CD14-positive monocyte (primary cell): Measurements from ENCODE around the gene NDRG4. TPM values are rescaled to one million over a fixed set of nuclear protein-coding genes. Genes with fewer than 3 reads are reported as not detected.

Experiments
- DNase-seq, 3 donors: peaks; one replicate each; pipeline ENCODE4 v3.0.0-alpha.2; 2011 to 2022
- H2AFZ ChIP-seq: 2 replicates; pipeline ENCODE4 v1.6.0; 2012; ENCODE audit warnings: mild to moderate bottlenecking, low read depth, low read length, inconsistent platforms; ENCODE audit not compliant: insufficient read depth, poor library complexity, severe bottlenecking
- H3K27ac ChIP-seq, 2 donors: 1 replicate in 1 of 2; 2 replicates in 1 of 2; pipeline ENCODE4 v1.5.1; 2012 to 2013; ENCODE audit warnings: low read length in 2 of 2, control low read depth in 1 of 2, inconsistent platforms in 1 of 2, low read depth in 1 of 2, mild to moderate bottlenecking in 1 of 2
- H3K27me3 ChIP-seq, 2 donors: one replicate each; pipeline versions ENCODE4 v1.6.0 to v1.6.1; 2011 to 2013; ENCODE audit warnings: low read length in 2 of 2; ENCODE audit not compliant: control insufficient read depth in 2 of 2, insufficient read depth in 2 of 2
- H3K36me3 ChIP-seq, 2 donors: replicated peaks in 1 of 2; 1 replicate in 1 of 2; 2 replicates in 1 of 2; pipeline versions ENCODE4 v1.5.1 to v1.6.1; 2012 to 2013; ENCODE audit warnings: low read length in 2 of 2, control low read depth in 1 of 2, inconsistent platforms in 1 of 2, mild to moderate bottlenecking in 1 of 2; ENCODE audit not compliant: insufficient read depth in 2 of 2, control insufficient read depth in 1 of 2
- H3K4me1 ChIP-seq, 2 donors: 1 replicate in 1 of 2; 2 replicates in 1 of 2; pipeline versions ENCODE4 v1.5.1 to v1.6.1; 2012 to 2013; ENCODE audit warnings: low read length in 2 of 2, control low read depth in 1 of 2, inconsistent platforms in 1 of 2, mild to moderate bottlenecking in 1 of 2, moderate library complexity in 1 of 2; ENCODE audit not compliant: insufficient read depth in 2 of 2, control insufficient read depth in 1 of 2
- H3K4me2 ChIP-seq: replicated peaks from 2 replicates; pipeline ENCODE3; 2012; ENCODE audit warnings: low read length, moderate library complexity, mild to moderate bottlenecking; ENCODE audit not compliant: poor library complexity, severe bottlenecking; ENCODE audit errors: extremely low read depth
- H3K4me3 ChIP-seq, 3 experiments: fragments of 200-600 bp in 1 of 3; sonication (generic) in 1 of 3; replicated peaks in 1 of 3; 1 replicate in 2 of 3; 2 replicates in 1 of 3; pipeline ENCODE4 v1.5.1; 2011 to 2013; ENCODE audit warnings: low read length in 3 of 3, mild to moderate bottlenecking in 3 of 3, control low read depth in 2 of 3, low read depth in 2 of 3, inconsistent platforms in 1 of 3, moderate library complexity in 1 of 3
- H3K79me2 ChIP-seq: 2 replicates; pipeline ENCODE4 v1.6.0; 2012; ENCODE audit warnings: mild to moderate bottlenecking, control low read depth, inconsistent platforms, low read length, moderate library complexity; ENCODE audit not compliant: insufficient read depth
- H3K9ac ChIP-seq: 2 replicates; pipeline ENCODE4 v1.6.0; 2017; ENCODE audit warnings: low read length, mild to moderate bottlenecking; ENCODE audit not compliant: insufficient read depth, poor library complexity, severe bottlenecking
- H3K9me3 ChIP-seq, 2 donors: replicated peaks in 1 of 2; 1 replicate in 1 of 2; 2 replicates in 1 of 2; pipeline versions ENCODE4 v1.5.1 to v1.6.1; 2012 to 2013; ENCODE audit warnings: low read length in 2 of 2, control low read depth in 1 of 2; ENCODE audit not compliant: control insufficient read depth in 1 of 2, insufficient read depth in 1 of 2
- H4K20me1 ChIP-seq: 2 replicates; pipeline ENCODE4 v1.6.0; 2012; ENCODE audit warnings: mild to moderate bottlenecking, low read length, control low read depth, moderate library complexity; ENCODE audit not compliant: insufficient read depth
- H3K27ac Mint-ChIP-seq, 7 donors: one replicate each; pipeline ENCODE4 v1.8.0; 2020; ENCODE audit warnings: mild to moderate bottlenecking in 7 of 7, mixed read lengths in 7 of 7, moderate library complexity in 6 of 7, inconsistent platforms in 2 of 7
- H3K27me3 Mint-ChIP-seq, 3 donors: one replicate each; pipeline ENCODE4 v1.8.0; 2021 to 2022; ENCODE audit warnings: low read depth in 3 of 3, mild to moderate bottlenecking in 3 of 3, mixed read lengths in 3 of 3, moderate library complexity in 3 of 3, inconsistent platforms in 1 of 3
- H3K36me3 Mint-ChIP-seq, 2 donors: one replicate each; pipeline ENCODE4 v1.8.0; 2020; ENCODE audit warnings: mixed read lengths in 2 of 2, inconsistent platforms in 1 of 2, mild to moderate bottlenecking in 1 of 2
- H3K4me1 Mint-ChIP-seq: one replicate; pipeline ENCODE4 v1.8.0; 2020; ENCODE audit warnings: mild to moderate bottlenecking, mixed read lengths
- H3K4me3 Mint-ChIP-seq, 2 donors: one replicate each; pipeline ENCODE4 v1.8.0; 2020; ENCODE audit warnings: mild to moderate bottlenecking in 2 of 2, mixed read lengths in 2 of 2, moderate library complexity in 1 of 2
- H3K9me3 Mint-ChIP-seq, 7 donors: one replicate each; pipeline ENCODE4 v1.8.0; 2020 to 2022; ENCODE audit warnings: mixed read lengths in 7 of 7, mild to moderate bottlenecking in 6 of 7, moderate library complexity in 6 of 7, inconsistent platforms in 2 of 7
- WGBS: methylation state at CpG from one replicate; pipeline ENCODE4 v1.1.5; 2013; ENCODE audit warnings: missing lambda C conversion rate; ENCODE audit not compliant: insufficient coverage; 5-methylcytosine and 5-hydroxymethylcytosine counted together
- intact Hi-C, 2 donors: fragments of 100-400 bp; cut with micrococcal nuclease; formaldehyde crosslinking; loops; one replicate each; pipeline versions ENCODE4 v1.15.0 to v1.15.1; 2023
- polyA plus RNA-seq, 3 donors: library from polyadenylated mRNA; depleted of rRNA in 1 of 3; unstranded in 2 of 3; stranded (reverse) in 1 of 3; fragments of 300-500 nt in 2 of 3; fragments of >200 nt in 1 of 3; fragmentation: Illumina TruSeq in 2 of 3; gene quantifications; 1 replicate in 2 of 3; 2 replicates in 1 of 3; pipeline ENCODE4 v1.2.3, GENCODE V29; 2012 to 2021
- TF ChIP-seq, protein P1 (sequence below): fragments of 200-600 bp; IDR thresholded peaks from one replicate; pipeline ENCODE4 v1.8.0; 2022; ENCODE audit warnings: antibody characterized with exemption, mild to moderate bottlenecking

NDRG4 gene
- polyA plus RNA-seq, 3 donors: not detected

DNA sequence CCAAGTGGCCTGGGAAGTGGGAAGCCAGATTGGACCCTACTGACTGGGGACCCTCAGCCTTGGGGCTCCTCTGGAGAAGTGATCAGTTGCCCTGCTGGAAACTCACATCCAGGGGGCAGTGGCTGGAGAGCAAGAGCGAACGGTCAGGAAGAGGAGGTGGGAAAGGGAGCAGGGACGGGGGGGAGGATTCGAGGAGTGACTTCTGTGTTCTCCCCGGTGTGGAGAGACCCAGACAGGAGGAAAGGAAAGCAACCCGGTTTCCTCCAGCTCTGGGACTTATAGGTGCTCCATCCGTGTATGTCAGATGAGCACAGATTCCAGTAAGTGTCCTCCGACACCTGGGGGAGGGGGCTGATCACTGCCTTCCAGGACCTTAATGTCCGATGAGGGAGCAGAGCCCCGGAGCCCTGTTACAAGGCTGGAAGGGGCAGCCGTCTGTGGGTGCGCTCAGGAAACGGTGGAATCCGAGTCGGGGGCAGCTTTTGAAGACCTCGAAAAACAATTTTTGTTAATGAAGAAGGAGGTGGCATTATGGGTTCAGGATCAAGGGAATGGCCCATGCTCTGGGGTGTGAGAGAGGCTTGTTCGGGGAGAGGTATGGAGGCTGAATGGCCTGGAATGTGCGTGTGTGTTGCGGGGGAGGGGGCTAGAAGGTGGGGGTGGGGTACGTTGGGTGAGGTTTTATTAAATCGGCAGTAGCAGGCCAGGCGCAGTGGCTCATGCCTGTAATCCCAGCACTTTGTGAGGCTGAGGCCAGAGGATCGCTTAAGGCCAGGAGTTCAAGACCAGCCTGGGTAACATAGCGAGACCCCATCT is 34.8 kb upstream of the NDRG4 start:
- Mint-ChIP-seq H3K36me3 (peaks cover 0 to 2% of the 10 kb centered on the region in 2 donors), H3K27me3 (peaks cover 49 to 85% (median 70%) of the 10 kb centered on the region in 3 donors), H3K4me3 (peak overlapping the region in 1 of 2 donors; percentile 56), H3K27ac (no peak overlapping the region), H3K9me3 (peaks cover 0 to 12% (median 2%) of the 10 kb centered on the region in 7 donors), H3K4me1 (peaks cover 2% of the 10 kb centered on the region)
- H3K4me2 ChIP-seq: no peak overlapping the region
- peaks cover 0 to 6% of the 10 kb centered on the region in 2 donors for H3K4me1 ChIP-seq
- no peak overlapping the region for H3K9ac ChIP-seq
- peaks cover 0 to 11% of the 10 kb centered on the region in 2 donors for H3K9me3 ChIP-seq
- no peaks in the 10 kb centered on the region for H4K20me1 ChIP-seq
- DNase-seq: no peak
- WGBS: 14% methylated on average over 21 of the region's 24 CpGs
- intact Hi-C loops: no loop called here
- no peak overlapping the region for H2AFZ ChIP-seq
- H3K36me3 ChIP-seq: no peaks in the 10 kb centered on the region
- TF ChIP-seq, protein P1, sequence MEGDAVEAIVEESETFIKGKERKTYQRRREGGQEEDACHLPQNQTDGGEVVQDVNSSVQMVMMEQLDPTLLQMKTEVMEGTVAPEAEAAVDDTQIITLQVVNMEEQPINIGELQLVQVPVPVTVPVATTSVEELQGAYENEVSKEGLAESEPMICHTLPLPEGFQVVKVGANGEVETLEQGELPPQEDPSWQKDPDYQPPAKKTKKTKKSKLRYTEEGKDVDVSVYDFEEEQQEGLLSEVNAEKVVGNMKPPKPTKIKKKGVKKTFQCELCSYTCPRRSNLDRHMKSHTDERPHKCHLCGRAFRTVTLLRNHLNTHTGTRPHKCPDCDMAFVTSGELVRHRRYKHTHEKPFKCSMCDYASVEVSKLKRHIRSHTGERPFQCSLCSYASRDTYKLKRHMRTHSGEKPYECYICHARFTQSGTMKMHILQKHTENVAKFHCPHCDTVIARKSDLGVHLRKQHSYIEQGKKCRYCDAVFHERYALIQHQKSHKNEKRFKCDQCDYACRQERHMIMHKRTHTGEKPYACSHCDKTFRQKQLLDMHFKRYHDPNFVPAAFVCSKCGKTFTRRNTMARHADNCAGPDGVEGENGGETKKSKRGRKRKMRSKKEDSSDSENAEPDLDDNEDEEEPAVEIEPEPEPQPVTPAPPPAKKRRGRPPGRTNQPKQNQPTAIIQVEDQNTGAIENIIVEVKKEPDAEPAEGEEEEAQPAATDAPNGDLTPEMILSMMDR: no peak
- no peak overlapping the region for H3K27ac ChIP-seq
- no peak overlapping the region for H3K4me3 ChIP-seq
- no peaks in the 10 kb centered on the region for H3K79me2 ChIP-seq
- peaks cover 37 to 52% of the 10 kb centered on the region in 2 donors for H3K27me3 ChIP-seq

DNA sequence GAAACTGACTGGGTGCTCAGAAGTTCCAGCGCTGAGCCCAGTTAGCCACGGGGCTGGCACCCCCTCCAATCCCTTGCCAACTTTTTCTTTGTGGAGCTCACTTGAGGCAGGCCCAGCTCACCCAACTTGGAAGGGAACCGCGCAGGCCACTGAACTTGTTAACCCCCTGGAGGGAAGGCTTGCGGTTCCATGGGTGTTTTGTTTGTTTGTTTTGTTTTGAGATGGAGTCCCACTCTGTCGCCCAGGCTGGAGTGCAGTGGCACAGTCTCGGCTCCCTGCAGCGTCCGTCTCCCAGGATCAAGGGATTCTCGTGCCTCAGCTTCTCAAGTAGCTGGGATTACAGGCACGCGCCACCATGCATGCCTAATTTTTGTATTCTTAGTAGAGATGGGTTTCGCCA is 34.1 kb upstream of the NDRG4 start:
- intact Hi-C loops: no loop called here
- TF ChIP-seq, protein P1: no peak
- H3K27me3 ChIP-seq: peaks cover 37 to 52% of the 10 kb centered on the region in 2 donors
- H3K4me1 Mint-ChIP-seq: peaks cover 2% of the 10 kb centered on the region
- no peaks in the 10 kb centered on the region for H3K79me2 ChIP-seq
- peaks cover 0 to 2% of the 10 kb centered on the region in 2 donors for H3K36me3 Mint-ChIP-seq
- no peak overlapping the region for H3K27ac Mint-ChIP-seq
- peaks cover 49 to 85% (median 72%) of the 10 kb centered on the region in 3 donors for H3K27me3 Mint-ChIP-seq
- no peak overlapping the region for H2AFZ ChIP-seq
- WGBS: 80% methylated on average over 8 of the region's 13 CpGs
- peaks cover 0 to 6% of the 10 kb centered on the region in 2 donors for H3K4me1 ChIP-seq
- peaks cover 0 to 11% of the 10 kb centered on the region in 2 donors for H3K9me3 ChIP-seq
- H3K4me2 ChIP-seq: no peak overlapping the region
- no peak overlapping the region for H3K9ac ChIP-seq
- no peaks in the 10 kb centered on the region for H4K20me1 ChIP-seq
- no peak for DNase-seq
- no peaks in the 10 kb centered on the region for H3K36me3 ChIP-seq
- no peak overlapping the region for H3K27ac ChIP-seq
- no peak overlapping the region for H3K4me3 ChIP-seq
- peaks cover 0 to 12% (median 2%) of the 10 kb centered on the region in 7 donors for H3K9me3 Mint-ChIP-seq
- H3K4me3 Mint-ChIP-seq: peak overlapping the region in 1 of 2 donors; percentile 56
